HG03575 (cell line): Measurements from ENCODE around the gene ASB7.

Experiments used
- ATAC-seq: cut with Tn5 transposase; IDR thresholded peaks from one replicate; pipeline ENCODE4 v1.9.1; 2021; ENCODE audit not compliant: unreplicated experiment, insufficient number of reproducible peaks, low FRiP score; ENCODE audit errors: extremely low read depth

Gene ASB7

DNA sequence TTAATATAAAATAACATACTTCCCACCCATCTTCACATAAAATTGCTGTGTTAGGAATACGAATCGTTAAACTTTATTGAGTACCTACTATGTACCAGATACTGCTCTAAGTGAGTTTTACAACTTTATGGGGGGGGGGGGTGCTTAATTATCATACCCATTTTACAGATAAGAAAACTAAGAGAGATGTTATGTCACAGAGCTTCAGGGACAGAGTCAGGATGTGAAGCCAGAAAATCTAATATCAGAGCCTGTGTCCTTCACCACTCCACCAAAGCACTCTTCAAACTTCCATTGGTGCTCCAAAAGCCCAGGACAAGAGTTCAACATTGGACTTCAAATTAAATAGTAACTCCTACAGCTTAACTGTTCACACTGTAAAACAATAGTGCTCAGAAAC is 9.0 kb upstream of the ASB7 start:
- ATAC-seq, result no peak

DNA sequence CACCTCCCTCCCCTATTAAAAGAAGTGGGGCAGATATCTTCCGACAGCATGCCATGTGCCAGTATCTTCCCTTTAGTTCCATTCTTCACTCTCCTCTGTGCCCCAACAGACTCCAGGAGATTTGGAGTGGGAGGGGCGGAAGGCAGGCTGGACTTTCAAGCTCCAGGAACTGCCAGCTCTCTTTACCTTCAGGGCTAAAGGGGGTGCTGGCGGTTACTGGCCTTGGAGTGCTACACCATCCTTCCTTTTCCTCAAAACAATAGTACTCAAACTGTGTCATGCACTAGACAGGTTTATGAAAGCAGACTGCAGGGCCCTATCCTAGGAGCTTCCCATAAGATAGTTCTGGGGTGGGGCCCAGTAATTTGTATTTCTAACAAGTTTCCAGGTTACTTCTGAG is 6.4 kb upstream of the ASB7 start:
- no peak for ATAC-seq

DNA sequence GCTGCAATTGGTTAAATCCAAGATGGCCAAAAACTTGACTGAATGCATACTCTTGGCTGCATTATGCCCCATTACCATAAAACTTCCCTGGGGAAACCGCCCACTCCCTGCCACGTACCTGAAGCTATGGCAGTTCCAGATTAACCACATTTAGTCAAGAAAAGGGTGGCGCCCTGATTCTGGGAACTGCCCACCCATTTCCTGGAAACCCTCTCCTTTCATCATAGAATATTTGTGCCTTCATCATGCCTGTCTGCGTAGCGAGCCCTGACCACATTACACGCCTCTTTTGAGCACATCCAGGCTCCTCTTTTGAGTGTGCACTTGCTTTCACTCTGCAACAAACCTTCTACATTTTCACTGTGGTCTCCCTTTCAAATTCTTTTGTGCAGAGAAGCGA is 5.6 kb upstream of the ASB7 start:
- peak; percentile 48 for ATAC-seq

DNA sequence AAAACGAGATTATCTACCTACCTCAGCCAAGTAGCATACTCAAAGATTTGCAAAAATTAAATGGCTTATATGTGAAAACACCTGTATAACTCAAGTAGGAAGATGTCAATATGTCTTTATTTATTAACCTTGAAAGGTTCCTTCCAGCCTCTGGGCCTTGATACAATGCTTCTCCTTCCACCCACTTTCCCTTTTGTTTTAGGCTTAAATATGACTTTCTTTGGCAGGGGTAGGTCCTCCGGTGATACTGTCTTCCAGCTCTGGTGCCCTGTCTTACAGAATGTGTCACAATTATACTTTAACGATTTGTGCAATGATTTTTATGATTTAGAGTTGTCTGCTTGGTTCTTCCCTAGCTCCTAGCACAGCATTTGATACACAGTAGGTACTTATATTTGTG is 4.5 kb upstream of the ASB7 start:
- no peak for ATAC-seq

DNA sequence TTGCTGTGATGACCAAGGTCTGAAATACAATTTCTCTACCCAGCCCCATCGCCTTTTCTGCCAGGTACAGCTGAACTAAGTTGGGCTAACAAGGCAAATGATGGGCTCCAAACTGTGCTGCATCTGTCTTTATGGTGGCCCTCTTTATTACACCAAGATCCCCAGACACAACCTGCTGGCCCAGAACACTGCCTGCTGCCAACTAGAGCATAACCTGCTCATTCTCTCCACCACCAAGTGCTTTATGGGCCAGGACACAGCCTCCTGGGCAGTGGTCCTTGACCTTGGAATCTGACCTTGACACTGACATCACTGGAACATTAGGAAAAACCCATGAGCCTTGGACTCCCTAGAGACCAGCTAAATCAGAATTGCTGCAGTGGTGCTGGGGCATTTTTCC is 3.7 kb upstream of the ASB7 start:
- no peak for ATAC-seq

DNA sequence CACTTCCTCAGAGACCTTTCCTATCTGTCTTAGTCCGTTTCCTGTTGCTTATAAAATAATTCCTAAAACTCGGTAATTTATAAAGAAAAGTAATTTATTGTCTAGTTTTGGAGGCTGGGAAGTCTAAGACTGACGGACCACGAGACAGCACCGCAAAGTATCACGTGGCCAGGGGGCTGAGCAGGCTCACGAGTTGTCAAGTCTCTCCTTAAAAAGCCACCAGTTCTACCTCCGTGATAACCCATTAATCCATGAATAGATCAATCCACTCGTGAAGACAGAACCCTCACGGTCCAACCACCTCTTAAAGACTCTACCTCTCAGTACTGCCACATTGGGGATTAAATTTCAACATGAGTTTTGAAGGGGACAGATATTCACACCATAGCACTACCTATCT is 1.2 kb upstream of the ASB7 start:
- ATAC-seq, result no peak

DNA sequence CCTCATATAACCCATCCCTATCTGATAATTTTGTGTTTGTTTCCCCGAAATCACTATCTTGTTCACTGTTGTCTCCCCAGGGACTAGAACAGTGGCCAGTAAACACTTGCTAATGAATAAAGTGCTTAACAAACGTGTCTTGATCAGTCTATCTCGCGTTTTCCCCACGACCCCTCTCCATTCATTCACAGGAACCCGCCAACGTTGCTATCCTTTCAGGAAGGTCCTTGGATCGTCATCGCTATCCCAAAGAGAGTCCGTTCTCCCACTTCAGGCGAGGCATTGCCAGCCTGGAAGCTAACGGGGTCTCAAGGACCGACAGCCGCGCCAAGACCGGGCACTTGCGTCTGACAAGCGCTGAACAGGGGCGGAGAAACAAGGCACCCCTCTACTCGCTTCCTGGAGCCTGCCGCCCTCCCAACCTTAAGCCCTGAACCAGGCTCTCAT is 749 bp upstream of the ASB7 start:
- no peak for ATAC-seq

DNA sequence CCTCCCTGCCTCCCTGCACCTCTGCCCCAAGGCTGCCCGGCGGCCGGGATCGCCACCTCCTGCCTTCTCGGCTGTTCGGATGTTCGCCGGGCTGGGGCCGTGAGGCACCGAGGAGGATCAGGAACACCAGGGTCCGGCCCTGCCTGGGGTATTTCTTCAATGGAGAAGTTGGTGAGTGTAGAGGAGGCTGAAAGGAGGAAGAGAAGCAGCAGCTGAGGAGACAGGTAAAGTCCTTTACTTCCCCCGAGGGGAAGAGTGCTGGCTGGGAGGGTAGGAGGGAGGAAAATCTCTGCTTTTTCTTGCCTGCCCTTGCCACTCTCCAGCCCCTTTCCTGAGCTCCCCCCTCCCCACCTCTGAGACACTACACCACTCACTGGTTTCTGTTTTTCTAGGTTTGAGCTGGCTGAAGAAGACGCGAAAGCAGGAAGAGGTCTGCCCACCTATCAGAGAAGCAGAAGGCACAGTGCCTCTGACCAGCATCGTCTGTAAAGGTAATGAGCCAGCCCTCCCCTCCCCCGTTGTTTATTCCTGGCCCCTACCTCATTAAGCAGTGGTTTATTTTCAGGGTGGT is 519 bp downstream of the ASB7 start:
- ATAC-seq, result peak; percentile 26

DNA sequence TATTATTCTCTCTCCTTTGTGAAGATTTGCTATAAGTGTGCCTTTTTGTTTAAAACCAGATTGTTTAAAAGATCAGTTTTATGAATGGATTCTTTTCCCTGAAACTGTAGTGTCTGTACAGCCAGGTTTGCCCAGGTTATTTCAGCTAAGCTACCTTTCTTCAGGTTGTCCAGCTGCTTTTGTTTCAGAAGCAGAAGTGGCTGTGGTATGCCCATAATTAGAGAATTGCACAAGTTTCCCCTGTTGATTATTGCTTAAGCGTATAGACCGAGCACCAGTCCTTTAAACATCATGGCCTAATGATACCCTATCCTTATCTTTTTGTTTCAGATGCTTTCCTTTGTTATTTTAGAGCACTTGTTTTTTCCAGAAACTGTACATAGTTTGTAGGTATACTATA is 10.2 kb downstream of the ASB7 start:
- no peak for ATAC-seq

DNA sequence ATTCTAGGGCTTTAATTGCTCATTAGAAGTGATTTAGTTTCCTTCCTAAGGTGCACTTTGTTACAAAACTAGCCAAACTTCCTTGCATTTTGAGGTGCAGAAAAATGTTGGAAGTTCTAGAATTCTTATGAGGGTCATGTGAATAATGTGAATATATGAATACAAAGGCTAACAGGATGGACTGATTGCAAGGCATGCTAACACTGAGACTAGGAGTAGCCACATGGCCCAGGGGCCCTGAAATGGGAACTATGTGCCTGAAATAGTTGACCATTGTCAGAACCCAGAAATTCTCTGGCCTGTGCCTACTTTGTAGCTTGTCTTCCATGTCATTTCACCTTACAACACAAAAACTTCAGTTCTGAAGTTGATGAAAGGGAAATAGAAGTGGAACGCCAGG is 10.8 kb downstream of the ASB7 start:
- ATAC-seq, result no peak

DNA sequence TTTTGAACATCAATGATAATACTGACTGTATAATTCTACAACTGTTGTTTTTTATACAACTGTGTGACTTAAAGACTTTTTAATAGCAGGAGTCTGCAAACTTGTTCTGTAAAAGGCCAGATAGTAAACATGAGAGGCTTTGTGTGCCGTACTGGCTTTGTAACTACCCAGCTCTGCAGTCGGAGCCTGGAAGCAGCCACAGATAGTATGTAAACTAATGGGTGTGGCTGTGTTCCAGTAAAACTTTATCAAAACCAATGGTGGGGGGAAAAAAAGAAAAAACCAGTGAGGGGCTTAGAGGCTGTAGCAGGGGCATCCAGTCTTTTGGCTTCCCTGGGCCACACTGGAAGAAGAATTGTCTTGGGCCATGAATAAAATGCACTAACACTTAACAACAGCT is 11.9 kb downstream of the ASB7 start:
- no peak for ATAC-seq

DNA sequence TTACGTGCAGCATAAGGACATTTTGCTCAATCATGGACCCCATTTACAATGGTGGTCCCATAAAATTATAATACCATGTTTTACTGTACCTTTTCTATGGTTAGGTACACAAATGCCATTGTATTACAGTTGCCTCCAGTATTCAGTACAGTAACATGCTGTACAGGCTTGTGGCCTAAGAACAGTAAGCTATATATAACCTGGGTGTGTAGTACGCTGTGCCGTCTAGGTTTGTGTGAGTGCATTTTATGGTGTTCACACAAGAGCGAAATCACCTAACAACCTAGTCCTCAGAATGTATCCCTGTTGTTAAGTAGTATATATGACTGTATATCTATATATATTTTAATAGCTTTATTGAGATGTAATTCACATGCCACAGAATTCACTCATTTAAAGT is 12.5 kb downstream of the ASB7 start:
- ATAC-seq, result no peak

DNA sequence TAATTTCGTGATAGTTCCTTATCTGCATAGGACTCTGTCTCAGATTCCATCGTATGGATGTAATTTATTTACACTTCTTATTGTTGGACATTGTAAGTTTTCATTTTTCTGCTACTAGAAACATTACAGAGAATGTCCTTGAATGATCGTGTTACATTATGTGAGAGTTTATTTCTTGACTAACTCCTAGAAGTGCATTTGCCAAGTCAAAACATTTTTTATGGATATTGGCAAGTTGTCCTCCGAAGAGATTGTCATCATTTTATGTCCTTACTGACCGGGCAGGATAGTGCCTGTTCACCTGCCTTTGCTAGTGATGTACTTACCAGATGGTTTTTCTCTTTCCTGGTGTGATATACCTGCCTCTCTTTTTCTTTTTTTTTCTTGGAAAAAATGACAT is 13.4 kb downstream of the ASB7 start:
- ATAC-seq, result no peak

DNA sequence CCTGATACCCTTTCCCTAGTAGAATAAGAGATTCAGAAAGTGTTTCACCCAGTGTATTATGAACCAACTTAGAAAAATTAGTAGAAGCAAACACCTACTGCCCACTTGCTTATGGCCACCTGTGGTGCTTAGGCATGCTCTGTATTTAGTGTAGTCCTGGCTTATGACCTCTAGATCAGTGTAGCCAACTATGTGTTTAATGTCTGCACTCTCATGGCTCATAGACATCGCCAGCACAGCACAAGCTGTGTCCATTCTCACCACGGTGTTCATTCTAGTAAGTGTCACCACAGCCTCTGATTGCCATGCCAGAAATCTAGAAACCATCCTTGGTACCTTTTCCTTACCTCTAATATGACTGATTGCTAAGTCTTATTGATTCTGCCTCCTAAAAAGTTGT is 14.3 kb downstream of the ASB7 start:
- no peak for ATAC-seq

DNA sequence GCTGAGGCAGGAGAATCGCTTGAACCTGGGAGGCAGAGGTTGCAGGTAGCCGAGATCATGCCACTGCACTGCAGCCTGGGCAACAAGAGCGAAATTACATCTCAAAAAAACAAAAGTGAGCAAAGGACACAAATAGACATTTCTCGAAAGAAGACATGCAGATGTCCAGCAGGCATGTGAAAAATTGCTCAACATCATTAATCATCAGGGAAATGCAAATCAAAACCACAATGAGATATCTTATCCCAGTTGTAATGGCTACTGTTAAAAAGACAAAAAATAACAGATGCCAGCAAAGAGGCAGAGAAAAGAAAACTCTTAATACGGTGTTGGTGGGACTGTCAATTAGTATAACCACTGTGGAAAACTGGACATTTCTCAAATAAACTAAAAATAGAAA is 20.9 kb downstream of the ASB7 start:
- no peak for ATAC-seq

DNA sequence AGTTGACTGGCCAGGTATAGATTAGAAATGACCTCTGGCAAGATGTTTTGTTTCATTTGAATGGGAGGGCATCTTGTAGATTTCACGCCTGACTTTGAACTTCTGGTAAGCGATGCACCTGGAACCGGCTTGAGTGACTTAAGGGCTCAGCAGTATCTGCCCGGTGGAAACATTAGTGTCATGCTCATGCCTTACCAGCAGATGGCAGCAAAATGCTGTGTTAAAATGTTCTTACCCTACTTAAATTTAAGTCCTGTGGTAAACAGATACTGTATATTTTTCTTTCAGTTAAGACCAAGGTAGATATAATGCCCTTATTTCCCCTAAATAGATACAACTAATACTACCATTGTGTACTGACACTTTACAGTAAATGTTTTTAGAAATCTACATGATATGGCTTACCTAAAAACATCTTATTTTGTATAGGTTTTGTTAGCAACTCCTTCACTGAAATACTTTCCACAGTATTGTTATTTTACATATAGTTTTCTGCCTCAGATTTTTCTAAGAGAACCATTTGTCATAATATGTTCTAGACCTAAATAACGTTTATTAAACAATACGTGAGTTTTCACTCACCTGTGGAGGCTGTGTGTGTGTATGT is 25.5 kb downstream of the ASB7 start:
- ATAC-seq, result no peak

DNA sequence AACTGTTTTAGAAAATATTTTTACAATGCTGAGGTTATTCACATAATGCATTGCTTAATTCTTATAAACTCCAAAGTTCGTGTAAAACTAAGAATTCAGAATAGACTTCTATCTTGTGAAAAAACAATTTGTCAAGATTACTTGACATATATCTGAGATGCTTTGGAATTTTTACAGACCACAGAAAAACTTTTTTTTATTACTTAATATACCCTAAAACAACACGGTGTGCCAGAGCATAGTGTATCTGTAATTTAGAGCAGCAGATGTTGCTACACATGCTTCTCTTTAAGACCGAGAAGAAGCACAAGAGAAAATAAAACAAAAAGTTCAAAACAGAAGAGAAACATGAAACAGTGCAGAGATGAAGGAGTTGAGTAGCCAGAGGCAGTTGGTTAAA is 26.4 kb downstream of the ASB7 start:
- no peak for ATAC-seq

DNA sequence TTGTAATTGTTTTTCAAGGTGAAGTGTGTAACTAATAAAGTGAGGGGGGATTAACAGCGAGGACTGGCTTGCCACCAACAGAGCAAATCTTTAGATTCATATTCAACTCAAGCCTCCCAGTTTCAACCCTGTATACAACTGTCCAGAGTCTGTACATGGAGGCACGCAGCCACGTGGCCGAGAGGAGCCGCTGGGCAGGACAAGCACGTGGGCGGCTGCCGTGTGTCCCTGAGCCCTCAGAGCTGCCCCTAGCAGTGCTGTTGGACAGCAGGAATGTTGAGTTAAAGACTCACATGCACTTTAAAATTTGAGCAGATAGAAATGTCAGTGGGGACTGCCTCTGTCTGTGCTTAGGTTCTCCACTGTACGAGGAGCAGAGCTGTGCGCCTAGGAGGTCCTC is 29.4 kb downstream of the ASB7 start:
- ATAC-seq, result no peak

DNA sequence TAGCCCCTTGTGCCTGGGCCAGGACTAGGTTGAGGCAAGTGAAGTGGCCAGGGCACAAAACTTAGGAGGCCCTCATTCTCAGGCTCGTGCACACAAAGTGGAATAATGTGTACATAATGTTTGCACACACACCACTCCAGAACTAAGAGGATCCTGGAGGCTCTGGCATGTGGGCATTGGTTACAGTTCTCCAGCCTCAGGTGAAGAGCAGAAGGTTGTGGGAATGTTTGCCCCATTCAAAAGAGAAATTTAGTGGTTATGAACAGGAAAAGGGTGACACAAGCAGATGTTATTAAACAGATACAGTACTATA is 31.3 kb downstream of the ASB7 start:
- ATAC-seq, result no peak

DNA sequence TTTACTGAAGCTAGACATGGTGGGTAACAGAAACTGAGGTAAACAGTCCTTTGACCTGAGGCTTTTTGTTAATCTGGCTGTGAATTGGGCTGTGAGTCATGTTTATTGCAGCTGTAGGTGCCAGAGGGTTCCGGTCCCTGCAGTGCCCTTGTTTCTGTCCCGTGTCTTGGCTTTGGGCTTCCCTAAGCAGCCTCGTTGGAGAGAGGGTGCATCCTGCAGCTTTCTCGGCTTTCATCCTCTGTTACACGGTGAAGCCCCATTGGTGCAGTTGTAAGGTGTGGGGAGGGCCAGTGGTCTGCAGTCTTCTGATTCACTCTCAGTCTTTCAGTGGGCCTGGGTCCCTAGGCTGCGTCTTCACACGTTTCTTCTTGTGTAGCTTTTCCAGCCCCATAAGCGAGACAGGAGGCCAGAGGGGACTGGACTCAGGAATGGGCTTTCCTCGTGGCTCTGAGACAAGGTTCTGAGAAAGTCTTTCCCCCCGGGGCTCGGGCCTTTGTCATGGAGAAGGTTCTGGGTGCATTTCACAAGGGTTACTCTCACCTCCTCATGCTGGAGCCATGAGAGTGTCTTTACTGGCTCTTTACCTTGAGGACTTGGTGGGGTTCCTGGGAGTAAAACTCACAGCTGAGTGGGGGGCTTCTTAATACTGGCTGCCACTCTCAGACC is 33.1 kb downstream of the ASB7 start:
- no peak for ATAC-seq

DNA sequence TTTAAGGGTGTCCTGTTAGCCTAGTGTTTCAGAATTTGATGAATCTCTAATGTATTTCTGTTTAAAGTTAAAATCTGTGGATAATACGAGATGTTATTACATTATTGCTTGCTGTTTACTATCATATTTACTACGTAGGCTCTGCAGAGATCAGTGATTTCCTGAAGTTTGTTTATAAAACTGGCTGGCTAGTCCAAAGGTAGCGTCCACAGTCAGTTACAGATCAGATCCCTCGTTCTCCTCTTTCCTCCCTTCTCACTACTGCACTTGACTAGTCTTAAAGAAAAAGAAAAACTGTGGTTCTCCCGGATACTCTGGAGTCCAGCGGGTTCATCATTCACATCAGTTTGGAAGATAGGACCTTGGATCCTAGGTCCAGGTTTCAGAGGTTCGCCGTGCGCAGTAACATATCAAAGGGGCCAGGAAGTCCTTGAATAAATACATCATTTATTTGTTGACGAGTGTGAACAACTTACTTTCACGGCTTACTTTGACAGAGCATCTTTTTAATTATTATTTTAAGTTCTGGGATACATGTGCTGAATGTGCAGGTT is 35.9 kb downstream of the ASB7 start:
- ATAC-seq, result no peak
